ENCODE measurements around the gene RBM12.

Gene RBM12

GRCh38 chr20:35654415-35654814 lies 10.3 kb downstream of the RBM12 start:
- no peak for DNase-seq (ENCODE audit: low read depth in 2 of 2, low spot score in 1 of 2)

DNA sequence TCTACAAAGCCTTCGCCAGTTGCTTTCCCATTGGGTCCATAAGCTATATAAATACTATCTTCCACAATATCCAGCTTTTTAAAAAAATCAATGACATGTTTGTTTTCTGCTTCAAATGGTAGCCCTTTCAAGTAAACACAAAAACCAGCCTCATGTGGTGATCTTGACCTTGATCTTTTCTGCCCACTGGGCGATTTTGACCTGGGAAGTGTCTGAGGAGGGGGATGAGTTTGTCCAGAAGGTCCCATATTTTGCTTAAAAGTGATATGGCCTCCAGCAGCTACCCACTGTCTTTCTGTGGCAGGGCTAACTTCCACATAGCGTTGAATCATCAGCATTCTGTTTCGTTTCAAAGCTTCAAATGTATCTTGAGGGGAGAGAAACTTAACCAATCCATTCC lies 10.8 kb downstream of the RBM12 start:
- no peak for DNase-seq (ENCODE audit: low read depth in 2 of 2, low spot score in 1 of 2)

DNA sequence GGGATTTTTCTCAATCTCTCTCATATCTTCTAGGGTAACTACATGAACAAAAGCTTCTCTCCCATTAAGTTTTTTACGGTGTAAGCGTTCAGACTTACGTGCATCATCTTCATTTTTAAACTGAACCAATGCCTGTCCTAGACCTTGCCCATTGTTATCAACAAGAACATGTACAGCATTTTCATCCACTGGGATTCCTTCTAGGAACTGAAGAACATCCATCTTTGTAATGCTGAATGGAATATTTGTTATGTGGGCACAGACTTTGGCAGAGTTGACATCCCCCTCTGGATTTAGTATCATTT lies 11.3 kb downstream of the RBM12 start:
- DNase-seq (ENCODE audit: low read depth in 2 of 2, low spot score in 1 of 2): no peak

DNA sequence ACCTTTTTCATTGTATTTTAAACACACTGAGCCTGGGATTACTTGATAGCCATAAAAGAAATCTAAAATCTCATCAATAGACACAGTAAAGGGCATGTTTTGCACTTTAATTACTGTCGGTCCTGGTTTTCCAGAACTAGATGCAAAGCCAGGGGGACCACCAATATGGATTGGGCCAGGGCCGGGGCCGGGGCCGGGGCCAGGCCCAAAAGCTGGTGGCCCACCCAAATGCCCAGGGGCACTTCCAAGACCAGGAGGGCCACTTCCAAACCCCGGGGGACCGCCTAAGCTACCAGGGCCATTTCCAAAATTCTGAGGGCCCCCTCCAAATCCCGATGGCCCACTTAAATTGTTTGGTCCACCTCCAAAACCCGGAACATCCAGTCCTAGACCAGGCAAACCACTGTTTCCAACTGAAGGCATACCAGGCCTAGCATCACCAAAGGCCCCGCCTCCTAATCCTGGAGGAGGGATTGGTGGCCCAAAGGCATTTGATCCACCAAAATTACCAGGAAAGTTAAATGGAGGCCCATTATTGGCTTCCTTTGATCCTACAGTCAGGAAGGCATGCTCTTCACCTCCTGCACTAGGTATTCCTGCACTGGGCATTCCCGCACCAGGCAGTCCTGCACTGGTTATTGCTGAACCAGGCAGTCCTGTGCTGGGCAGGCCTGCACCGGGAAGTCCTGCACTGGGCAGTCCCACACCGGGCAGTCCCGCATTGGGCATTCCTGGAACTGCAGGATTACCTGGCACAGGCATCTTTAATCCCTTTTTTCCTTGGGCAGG lies 11.9 kb downstream of the RBM12 start:
- DNase-seq (ENCODE audit: low read depth in 2 of 2, low spot score in 1 of 2): no peak

DNA sequence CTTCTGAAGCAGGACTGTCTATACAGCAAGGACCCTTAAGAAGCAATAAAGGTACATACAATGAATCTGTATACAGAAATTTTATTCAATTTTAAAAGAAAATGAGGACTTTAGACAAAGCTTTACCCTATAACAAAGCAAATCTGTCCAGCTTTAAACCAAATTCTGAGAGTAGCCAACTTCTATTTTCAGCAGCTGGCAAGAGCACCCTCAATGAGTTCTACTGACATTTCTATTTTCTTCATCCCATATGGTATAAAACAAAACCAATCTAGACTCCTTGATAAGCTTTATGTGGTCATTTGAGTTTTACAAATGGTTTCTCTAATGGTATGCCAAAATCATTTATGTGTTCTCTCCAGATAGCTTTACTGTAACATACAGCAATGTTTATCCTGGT lies 12.7 kb downstream of the RBM12 start:
- DNase-seq (ENCODE audit: low read depth in 2 of 2, low spot score in 1 of 2): no peak

DNA sequence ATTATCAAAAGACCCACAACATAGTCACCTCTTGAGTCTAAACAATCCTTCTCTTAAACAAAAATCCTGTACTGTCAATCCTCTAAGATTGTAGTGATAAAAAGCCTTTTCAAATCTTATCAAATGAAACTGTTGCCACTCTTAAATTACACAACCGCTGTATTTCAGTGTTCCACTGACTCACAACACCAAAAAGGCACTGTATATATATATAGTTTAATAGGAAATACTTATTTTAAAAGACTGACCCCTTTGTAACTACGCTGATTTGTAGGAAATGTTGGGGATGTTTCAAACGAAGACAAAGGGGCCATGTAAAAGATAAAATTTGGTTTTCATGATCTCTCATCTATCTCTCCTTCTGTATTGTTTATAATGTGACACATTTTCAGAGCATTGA lies 14.1 kb downstream of the RBM12 start:
- DNase-seq (ENCODE audit: low read depth in 2 of 2, low spot score in 1 of 2): no peak

GRCh38 chr20:35648836-35649235 lies 15.9 kb downstream of the RBM12 start:
- no peak for DNase-seq (ENCODE audit: low read depth in 2 of 2, low spot score in 1 of 2)

- DNase-seq (ENCODE audit: low read depth in 2 of 2, low spot score in 1 of 2): no peak
Observed at GRCh38 chr20:35644806-35645205, 19.9 kb downstream of the RBM12 start.

DNA sequence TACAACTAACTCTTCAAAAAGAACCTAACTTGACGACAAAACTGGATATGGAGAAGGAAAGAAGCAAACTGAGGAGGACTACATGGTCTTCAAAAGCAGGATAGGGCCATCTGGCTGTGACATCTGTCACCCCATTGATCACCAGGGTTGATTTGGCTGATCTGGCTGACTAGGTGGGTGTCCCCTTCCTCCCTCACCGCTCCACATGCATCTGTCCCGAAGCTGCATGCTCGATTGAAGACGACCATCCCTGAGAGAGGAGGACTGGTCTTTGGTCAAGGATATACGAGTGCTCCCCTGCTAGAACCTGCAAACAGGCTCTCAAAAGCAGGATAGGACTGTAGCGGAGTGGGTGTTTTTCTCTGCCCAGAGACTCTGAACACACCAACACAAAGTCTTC lies 21.7 kb downstream of the RBM12 start:
- DNase-seq (ENCODE audit: low read depth in 2 of 2, low spot score in 1 of 2): no peak

GRCh38 chr20:35641743-35642142 lies 23.0 kb downstream of the RBM12 start:
- no peak for DNase-seq (ENCODE audit: low read depth in 2 of 2, low spot score in 1 of 2)

DNA sequence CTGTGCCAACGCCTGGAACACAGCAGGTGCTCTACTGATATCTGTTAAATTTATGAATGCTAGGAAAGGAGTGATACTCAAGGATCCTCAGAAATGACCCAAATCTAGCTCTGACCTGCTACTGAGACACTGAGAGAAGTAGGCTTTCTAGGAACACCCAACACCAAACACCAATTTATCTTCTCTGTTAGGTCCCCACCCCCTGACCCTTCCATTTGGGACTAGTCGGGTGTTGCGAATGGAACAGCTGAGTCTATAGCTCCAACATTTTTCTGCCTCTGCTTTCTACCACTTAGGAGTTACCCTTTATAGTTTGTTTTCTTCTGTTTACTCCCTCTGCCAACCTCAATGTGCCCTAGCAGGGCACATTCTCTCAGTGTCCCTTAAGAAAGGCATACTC lies 24.0 kb downstream of the RBM12 start:
- DNase-seq (ENCODE audit: low read depth in 2 of 2, low spot score in 1 of 2): no peak

DNA sequence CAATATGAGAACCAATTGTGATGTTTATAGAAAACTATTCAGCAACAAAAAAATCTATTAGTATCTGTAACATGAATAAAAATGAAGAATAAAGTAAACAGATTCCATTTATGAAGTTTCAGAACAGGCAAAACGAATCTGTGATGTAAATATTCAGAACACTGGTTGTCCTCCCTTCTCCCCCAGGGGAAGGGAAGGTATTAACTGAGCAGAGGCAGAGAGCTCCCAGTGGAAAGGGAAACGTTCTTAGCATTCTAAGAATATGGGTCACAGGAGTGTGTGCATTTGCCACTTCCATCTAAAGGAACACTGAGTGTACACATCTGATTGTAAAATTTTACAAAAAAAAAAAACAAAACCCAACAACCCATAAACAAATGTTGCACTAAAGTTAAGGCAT lies 25.9 kb downstream of the RBM12 start:
- no peak for DNase-seq (ENCODE audit: low read depth in 2 of 2, low spot score in 1 of 2)

DNA sequence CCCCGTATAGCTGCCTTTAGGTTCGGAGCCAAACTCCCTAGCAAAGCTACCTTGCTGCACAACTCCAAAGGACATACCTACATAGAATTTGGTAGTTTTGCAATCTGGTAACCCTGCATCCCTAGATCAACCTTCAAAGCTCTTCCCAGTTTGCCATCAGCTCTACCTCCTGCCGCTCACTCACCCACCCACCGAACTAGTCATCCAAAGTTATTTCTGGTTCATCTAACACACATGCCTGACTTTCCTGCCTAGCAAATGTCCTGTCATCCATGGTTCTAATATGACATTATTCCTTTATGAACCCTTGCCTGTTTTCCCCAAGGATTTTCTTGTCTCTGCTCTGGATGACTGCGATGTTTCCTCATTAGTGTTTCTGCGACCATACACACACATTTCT lies 27.4 kb downstream of the RBM12 start:
- no peak for DNase-seq (ENCODE audit: low read depth in 2 of 2, low spot score in 1 of 2)

GRCh38 chr20:35636095-35636494 lies 28.6 kb downstream of the RBM12 start:
- DNase-seq (ENCODE audit: low read depth in 2 of 2, low spot score in 1 of 2): no peak

- DNase-seq (ENCODE audit: low read depth in 2 of 2, low spot score in 1 of 2): no peak
Observed at GRCh38 chr20:35635652-35636051, 29.0 kb downstream of the RBM12 start.

DNA sequence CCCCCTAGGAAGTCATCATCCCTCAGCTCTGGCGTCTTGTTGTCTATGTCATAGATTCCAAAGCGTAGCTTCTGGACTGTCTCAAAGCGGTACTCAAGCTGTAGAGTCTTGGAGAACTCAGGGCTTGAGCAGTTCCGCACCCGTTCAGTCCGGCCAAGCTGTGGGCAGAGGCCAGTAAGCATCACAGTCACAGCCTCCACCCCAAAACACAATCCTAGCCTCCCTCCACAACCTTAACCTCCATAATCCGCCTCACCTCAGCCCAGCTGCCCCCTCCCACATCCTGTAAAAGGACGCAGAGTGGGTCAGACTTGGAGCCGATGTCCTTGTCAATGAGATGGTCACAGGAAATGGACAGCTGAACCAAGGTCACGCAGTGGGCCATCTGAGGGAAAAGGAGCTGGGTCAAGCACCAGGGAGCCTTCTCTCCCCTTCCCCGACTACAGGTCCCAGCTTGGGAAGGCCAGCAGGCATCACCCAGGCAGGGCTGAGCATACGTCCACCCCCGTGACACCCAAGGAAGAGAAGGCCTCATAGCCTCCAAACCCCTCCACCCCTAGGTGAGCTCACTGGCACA lies 32.1 kb downstream of the RBM12 start:
- no peak for DNase-seq (ENCODE audit: low read depth in 2 of 2, low spot score in 1 of 2)

- no peak for DNase-seq (ENCODE audit: low read depth in 2 of 2, low spot score in 1 of 2)
Observed at GRCh38 chr20:35630636-35631035, 34.1 kb downstream of the RBM12 start.

GRCh38 chr20:35629427-35630145 lies 35.1 kb downstream of the RBM12 start:
- DNase-seq (ENCODE audit: low read depth in 2 of 2, low spot score in 1 of 2): no peak

DNA sequence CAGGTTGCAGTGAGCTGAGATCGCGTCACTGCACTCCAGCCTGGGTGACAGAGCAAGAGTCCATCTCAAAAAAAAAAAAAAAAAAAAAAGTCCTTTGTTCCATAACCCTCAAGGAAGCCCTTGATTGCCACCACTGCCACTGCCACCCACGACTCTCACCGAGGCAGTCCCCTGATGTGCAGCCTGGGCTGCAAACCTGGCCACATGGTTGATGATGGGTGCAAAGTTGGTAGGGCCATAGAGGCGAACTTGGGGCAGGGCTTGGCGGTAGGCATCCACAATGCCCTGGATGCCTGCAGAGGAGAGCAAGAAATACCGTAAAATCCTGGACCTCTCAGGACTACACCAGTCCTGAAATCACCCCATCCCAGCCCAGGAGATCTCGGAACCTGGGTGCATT lies 37.6 kb downstream of the RBM12 start:
- no peak for DNase-seq (ENCODE audit: low read depth in 2 of 2, low spot score in 1 of 2)

DNA sequence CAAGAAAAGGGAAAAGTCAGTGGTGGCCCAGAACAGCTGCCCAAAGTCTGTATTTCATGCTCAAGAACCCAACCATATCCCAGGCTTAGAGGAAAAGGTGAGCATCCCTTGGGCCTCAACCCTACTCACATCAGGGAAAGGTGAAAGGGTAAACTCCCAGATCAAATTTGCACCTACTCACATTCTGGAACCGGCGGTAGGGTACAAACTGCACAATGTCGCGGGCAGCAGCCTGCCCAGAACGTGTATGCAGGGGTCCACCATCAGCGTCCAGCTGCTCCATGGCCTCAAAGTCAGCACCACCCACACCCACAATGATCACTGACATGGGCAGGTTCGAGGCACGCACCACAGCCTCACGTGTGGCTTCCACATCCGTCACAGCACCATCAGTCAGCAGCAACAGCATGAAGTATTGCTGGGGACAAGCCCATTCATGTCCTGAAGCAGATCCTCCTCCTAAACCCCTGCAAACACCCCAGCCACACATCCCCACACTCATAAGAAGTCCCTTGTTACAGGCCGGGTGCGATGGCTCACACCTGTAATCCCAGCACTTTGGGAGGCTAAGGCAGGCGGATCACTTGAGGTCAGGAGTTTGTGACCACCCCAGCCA lies 38.2 kb downstream of the RBM12 start:
- DNase-seq (ENCODE audit: low read depth in 2 of 2, low spot score in 1 of 2): no peak

GRCh38 chr20:35625584-35626385 lies 38.9 kb downstream of the RBM12 start:
- DNase-seq (ENCODE audit: low read depth in 2 of 2, low spot score in 1 of 2): no peak

Measured in stimulated activated CD8-positive, alpha-beta memory T cell treated with anti-CD3 and anti-CD28 coated beads, Interleukin-4, amount 100 ng/mL, for 4 hours (primary cell).